IPS DF 4.7 (cell line): Measurements from ENCODE around the gene FOXL3.

ENCODE experiments used
- DNase-seq: peaks from one replicate; pipeline ENCODE4 v3.0.0-alpha.2; 2013; ENCODE audit warnings: low spot score; ENCODE audit errors: extremely low read depth

The FOXL3 gene

DNA sequence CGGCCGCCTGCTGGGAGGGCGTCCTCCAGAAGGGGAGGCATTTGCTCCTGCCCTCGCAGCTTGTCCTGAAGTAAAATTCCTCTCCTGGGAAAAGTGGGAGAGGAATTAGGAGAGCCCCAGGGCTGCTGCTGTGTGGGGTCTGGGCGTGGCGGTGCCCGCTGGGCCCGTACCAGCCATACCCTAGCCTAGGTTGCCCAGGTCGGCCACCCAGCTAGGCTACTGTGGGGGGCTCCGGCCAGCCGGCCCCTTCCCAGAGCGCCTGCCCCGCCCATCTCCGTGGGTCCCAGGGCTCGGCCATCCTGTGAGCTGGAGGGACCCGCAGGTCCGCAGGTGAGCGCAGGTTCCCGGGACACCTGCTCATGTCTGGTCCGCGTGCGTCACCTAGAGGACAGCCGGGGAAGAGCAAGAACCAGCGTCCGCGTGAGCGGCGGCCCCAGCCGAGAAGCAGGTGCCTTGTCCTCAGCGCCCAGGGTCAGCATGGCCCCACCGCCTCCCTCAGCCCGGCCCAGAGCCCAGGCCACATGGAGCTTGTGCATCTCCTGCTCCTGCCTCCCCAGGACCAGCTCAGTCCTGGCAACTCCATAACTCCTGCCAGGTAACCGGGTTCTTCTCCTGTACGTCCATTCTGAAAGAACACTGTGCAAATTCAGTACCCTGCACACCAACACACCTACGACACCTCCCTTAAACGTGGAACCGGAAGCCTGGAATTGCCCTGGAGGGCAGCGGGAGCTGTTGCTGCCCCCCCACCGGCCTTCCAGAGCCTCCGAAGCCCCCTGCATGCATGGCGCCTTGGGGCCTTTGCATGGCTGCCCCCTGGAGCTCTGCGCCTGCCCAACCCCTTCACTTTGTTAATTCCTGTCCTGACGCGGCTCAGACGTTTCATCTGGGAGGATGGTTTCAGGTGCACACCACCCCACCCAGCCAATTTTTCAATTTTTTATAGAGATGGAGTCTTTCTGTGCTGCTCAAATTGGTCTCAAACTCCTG, 22.8 kb upstream of the FOXL3 start:
- no peak for DNase-seq

DNA sequence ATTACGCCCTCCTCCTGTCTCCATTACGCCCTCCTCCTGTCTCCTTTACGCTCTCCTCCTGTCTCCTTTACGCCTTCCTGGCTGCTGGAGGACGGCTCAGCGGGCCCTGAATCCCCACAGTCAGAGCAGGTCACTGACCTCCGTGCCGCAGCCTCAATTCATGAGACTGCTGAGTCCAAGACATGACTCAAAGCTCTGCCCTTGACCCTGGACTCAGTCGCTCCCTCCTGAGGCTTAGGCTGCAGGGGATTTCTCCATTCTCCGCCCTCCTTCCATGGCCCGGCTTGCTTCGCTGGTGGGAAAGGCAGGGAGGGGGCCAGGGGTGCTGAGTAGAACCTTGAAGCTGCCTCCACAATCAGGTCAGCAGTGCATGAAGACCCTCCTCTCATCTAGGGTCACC, 21.0 kb upstream of the FOXL3 start:
- DNase-seq = no peak

DNA sequence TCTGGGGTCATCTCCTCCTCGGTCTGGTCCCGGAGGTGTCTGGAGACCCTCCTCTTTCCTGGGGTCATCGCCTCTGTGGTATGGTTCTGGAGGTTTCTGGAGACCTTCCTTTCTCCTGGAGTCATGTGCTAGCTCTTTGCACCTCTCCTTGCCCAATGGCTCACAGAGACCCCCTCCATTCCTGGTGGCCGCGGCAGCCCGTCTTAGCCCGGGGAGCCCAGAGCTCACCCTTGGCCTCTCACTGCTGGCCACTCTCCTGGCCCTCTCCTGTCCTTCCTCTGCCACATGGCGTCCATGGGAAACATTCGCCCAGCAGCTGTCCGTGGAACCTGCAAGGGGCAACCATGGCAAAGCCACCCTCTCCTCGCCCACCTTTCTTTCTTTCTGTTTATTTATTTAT, 20.2 kb upstream of the FOXL3 start:
- no peak for DNase-seq

DNA sequence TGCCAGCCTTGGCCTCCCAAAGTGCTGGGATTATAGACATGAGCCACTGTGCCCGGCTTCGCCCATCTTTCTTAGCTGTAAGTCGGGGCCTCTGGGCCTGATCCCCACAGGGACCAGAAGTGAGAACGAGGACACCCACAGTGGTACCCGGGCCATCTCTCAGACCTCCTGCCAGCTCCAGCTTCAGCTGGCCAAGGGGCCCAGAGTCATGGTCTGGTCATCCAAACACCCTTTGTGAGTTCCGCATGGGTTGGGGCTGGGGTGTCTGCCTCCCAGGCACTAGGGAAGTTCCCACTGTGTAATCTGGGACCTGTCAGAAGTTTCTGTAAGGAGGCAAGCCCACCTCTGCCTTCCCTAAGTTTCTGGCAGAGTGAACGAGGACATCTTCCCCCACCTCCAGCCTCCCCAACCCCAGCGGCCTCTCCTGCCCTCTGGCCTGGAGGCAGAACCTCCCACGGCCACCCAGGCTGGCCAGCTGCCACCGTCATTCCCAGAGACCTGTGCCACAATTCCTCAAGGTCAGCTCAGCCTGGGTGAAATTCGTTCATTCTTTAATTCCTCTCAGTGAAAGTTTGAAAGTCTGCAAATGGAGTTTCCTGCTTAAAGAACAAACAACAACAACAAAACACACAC, 19.5 kb upstream of the FOXL3 start:
- no peak for DNase-seq

DNA sequence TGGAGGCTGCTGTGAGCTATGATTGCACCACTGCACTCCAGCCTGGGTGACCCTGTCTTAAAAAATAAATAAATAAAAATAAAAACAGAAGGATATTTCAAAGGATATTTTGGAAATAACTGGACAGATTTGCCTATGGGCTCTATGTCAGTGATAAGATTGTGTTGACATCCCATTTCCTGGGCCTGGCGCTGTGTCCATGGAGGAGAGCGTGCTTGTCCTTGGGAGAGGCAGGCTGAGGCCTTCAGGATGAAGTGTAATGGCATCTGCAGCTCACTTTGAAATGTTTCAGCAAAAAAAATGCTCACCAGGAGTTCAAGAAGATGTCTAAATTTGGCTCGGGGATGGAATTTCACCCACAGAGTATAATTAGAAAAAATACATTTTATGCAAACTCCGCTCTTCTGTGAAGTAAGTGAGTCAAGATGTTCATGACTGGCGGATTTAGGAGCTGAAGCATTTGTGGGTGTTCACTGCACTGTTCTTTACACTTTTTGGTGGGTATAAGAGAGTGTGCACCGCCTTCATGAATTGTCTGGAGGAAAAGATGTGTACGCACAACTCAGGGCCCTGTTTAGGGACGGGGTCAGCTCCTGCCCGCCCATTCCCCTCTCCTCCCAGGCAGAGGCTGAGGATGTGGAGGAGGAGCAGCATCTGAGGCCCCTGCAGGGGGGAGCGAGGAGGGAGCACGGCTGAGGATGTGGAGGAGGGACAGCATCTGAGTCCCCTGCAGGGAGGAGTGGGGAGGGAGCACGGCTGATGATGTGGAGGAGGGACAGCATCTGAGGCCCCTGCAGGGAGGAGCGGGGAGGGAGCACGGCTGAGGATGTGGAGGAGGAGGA, 18.5 kb upstream of the FOXL3 start:
- no peak for DNase-seq

DNA sequence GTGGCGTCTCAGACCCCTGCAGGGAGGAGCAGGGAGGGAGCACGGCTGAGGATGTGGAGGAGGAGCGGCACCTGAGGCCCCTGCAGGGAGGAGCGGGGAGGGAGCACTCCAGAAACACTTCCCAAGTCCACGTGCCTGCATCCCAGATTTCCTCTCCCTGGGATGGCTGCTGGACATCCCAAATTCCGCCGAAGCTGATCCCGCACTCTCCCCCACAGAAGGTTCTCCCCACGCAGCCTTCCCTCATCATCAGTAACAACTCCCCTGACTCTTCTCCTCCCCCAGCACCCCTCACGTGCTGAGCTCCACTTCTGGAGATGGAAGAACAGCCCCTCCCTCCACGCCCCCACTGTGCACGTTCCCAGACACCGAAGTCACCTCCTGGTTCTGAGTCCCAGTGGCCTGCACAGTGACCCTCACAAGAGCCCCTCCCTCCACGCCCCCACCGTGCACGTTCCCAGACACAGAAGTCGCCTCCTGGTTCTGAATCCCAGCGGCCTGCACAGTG, 17.8 kb upstream of the FOXL3 start:
- DNase-seq = no peak

DNA sequence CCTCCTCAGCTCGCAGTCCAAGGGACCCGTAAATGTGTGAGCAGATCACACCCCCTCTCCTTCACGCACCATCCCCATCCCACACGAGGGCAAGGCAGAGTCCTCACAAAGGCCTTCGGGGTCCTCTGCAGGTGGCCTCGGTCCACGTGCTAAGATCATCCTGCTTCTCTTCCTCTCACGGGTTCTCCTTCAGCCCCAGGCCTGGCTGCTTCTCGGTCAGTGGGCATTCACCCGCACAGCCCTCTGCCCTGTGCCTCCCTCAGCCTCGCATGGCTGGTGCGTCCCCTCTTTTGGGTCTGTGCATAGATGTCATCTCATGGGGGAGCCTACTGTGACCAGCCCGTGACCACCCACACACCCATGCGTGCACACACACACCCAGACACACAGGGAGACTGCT, 17.3 kb upstream of the FOXL3 start:
- DNase-seq = no peak

DNA sequence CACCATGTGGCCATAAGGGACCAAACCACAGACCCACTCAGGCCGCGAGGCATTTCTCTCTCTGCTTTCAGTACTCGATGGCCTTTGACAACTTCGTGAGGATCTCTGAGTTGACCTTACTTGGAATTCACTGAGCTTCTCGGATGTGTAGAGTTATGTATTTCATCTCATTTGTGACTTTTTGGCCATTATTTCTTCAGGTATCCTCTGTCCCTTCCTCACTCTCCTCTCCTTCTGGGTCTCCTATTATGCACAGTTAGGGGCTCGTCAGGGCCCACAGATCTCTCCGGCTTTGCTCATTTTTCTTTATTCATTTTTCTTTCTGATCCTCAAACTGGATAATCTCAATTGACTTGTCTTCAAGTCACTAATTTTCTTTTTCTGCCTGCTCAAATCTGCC, 16.6 kb upstream of the FOXL3 start:
- DNase-seq = no peak

DNA sequence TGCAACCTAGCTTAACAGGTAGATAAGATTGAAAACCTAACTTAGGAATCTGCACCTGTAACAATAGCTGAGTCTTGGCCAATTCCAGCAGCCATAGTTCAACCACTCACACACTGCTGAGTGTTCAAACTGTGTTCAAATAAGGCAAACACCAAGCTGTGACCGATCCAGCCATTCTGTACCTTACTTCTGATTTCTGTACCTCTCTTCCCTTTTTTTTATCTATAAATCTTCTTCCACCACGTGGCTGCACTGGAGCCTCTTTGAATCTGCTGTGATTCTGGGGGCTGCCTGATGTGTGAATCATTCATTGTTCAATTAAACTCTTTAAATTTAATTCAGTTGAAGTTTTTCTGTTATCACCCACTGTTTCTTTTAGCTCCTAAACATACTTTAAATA, 15.7 kb upstream of the FOXL3 start:
- DNase-seq = no peak

DNA sequence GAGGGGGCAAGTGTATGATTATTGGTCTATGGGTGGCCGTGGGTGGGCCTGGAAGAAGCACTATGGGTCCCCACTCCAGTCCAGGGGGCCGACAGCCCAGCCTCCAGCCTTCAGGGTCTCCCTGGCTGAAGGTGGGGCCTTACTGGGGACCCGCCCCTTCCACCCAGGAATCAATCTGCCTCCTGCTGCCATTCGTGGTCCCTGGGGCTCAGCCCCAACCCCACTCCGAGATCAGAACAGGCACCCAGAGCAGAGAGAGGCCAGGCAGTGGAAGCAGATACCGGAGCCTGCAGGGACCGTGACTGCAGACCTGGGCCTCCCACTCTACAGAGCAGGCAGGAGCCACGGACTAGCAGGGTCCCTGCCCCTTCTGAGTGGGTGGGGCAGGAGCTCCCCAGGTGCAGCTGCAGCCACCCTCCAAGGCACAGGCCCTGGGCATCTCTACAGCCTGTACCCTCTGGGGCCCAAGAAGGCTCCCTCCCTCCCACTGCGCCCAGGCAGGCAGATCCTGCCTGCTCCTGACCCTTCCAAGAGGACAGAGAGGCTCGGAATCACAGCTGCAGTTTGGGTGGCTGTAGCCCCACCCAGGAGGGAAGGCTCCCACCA, 13.6 kb upstream of the FOXL3 start:
- DNase-seq = no peak

DNA sequence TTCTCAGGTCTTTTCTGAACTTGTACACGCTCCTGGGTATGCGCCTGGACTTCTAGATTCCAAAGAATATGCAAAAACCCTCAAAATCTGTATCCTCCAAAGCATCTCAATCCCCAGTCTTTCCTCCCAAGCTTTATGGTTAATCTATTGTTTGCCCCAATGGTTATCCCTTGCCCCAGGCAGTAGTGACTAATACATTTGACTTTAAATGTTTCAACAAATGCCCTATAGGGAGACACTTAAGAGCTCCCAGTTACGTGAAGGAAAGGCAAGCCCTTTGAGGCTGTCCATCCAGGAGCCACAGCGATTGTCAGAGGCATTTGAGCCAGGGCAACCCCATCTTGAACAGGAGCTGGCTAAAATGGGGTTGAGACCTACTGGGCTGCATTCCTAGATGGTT, 12.7 kb upstream of the FOXL3 start:
- DNase-seq = no peak

DNA sequence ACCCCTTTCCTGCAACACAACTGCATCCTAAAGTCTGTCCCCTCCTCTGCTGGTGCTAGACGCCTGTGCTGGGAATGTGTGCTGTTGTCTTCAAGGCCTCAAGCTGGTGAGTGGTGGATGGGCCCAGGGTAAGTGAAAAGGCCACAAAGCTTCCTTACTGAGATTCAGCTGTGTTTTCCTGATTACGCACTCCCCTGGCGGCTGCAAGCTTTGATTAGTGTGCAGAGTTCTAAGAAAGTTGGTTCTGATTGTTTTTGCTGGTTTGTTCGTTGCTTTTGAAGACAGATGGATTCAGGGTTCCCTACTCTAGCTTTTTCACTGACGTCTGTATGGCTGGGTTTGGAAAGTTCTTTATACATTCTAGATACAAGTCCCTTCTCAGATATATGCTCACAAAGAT, 11.9 kb upstream of the FOXL3 start:
- no peak for DNase-seq

DNA sequence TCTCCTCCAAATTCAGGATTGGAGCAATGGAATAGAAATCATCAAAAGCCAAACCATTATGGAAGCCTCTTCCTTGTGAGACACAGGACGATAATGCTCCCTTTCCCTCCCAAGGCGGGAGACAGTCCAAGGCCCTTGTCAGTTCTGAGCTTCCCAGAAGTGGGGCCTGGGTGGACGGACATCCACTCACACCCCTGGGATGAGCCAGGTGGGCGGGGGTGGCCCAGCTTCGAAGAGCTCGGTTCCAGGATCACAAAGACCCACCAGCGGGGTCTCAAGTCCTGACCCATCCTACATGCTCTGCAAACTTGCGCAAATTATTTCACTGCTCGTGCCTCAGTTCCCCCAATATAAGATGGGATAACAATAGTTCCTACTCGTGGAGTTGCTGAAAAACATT, 10.1 kb upstream of the FOXL3 start:
- no peak for DNase-seq

DNA sequence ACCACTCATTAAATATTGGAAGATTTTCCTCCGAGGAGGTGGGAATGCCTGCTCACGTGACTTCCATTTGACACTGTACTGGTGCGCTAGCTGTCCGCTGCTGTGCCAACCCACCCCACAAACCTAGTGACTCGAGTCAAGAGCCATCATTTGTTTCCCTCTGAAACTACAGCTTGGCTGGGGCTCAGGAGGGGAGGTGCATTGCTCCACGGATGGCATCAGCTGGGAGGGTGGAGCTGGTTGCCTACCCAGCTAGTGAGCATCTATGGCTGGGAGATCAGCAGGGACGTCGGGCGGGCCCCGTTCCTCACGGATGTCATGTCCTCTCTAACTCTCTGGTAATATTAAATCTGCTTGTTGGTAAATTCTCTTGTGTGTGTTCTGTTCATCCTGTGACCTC, 9.5 kb upstream of the FOXL3 start:
- no peak for DNase-seq

DNA sequence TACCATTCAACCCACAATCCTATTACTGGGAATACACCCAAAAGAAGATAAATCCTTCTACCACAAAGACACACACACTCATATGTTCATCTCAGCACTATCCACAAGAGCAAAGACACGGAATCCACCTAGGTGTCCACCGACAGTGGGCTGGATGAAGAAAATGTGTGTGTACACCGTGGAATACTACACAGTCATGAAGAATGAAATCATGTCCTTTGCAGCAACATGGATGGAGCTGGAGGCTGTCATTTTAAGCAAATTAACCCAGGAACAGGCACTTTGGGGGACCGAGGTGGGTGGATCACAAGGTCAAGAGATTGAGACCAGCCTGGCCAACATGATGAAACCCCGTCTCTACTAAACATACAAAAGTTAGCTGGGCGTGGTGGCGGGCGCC, 8.3 kb upstream of the FOXL3 start:
- DNase-seq = no peak

DNA sequence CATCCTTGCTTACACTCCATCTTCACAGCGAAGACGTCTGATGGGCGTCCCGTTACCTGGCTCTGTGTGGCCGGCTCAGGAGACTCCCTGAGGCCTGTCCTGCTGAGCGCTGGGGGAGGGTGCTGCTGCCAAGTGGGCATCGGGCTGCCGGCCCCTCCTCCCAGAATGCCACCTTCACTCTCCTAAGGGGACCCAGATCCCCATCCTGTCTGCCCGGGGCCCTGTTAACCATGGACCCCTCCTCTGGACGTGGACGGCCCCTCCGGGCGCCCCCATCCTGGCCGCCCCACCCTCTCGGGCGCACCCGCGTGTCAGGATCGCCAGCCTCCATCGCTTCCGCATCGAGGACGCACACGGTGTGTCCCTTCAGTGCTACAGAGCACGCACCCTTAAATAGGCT, 7.3 kb upstream of the FOXL3 start:
- no peak for DNase-seq

DNA sequence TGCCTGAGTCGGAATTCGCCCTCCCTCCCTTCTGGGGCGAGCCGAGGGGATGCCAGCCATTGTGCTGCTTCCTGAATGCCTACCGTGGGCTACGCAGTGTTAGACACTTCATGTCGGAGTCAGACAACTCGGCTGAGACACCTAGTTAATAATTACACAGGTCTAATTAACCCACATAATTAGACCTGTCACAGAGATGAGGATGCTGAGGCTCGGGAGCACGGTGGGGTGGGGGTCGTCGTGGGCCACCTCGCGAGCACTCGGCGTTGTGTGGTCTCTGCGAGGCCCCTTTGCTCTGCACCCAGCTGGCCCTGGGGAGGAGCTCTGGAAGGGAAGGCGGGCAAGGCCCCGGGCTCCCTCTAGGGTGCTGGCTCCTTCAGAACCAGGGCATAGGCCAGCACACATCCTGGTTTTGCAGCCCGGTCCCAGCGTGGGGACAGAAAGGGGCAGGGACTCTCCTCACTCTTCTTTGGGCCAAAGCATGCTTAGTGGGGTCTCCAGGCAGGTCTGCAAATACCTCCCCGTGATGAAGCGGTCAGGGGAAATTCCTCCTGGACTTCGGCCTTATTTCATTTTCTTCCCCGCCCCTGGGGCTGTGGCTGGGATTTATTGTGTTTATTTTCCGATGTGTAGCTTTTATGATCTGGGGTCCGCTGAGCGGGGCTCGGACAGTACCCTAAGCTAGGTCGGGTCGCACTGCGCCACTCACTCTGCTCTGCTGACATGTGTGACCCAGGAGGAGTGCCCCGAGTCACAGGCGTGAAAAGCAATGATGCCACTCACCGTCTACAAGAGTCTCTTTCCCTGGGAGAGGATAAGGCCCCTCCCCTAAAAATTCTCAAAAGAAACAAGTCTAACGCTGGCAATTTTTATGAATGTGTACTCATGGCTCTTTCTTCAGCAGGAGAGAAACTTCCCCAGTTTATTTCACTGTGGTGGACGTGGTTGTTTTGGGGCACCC, 4.9 kb upstream of the FOXL3 start:
- no peak for DNase-seq

DNA sequence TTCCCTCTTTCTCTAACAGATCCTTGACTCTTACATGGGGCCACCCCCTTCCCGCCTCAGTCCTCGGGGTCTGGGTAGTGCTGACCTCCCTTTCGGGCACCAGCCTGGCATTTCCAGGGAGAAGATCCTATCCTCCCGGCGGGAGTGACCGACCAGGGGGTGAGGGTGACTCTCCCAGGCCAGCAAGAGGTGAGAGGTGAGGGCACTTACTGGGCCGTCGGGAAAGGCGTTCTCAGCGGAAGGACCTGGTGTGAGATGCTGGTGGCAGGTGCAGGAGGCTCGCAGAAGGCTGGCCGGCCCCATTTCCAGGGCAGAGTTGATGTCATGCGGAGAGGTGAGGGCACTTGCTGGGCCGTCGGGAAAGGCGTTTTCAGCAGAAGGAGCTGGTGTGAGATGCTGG, 4.2 kb upstream of the FOXL3 start:
- DNase-seq = no peak

DNA sequence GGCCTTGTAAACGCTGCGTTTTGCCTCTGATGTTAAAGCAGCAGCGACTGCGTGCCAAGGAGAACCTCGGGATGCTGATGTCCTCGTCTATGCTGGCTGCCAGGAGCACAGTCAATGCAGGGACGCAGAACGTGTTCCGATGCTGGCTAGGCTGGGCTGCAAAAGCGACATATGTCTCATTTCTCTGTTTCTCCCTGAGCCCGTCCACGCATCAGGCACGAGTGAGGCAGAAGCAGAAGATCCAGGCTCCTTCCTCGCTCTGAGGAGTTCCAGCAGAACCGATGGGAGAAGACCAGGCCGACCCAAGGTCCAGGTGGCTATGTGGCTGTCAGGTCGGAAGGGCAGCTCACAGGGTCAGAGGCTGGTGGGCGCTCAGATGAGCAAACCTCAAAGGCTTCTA, 3.7 kb upstream of the FOXL3 start:
- no peak for DNase-seq

DNA sequence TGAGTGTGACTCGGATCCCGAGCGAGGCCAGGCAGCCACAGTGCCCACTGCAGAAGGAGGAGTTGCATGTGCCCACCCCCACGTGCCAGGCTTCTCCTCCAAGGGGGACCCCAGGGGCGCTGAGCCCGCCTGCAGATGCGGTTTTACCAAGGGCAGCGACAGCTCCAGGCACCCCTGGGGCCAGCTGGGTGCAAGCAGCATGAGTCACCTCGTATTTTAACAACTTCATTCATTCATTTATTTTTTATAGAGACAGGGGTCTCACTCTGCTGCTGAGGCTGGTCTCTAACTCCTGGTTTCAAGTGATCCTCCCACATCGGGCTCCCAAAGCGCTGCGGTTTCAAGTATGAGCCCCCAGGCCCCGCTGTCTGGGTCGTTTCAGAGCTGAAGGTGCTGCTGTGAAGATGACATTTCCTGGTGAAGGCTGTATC, 1.3 kb upstream of the FOXL3 start:
- no peak for DNase-seq
